Stimulated activated CD8-positive, alpha-beta memory T cell treated with anti-CD3 and anti-CD28 coated beads, Interleukin-7, amount 100 ng/mL, for 1 hour (primary cell): ENCODE measurements around the gene ADAM12.

Experiments
- DNase-seq, 2 donors: peaks; one replicate each; pipeline ENCODE4 v3.0.0-alpha.2; 2020; ENCODE audit warnings: low read depth in 2 of 2

ADAM12 gene

DNA sequence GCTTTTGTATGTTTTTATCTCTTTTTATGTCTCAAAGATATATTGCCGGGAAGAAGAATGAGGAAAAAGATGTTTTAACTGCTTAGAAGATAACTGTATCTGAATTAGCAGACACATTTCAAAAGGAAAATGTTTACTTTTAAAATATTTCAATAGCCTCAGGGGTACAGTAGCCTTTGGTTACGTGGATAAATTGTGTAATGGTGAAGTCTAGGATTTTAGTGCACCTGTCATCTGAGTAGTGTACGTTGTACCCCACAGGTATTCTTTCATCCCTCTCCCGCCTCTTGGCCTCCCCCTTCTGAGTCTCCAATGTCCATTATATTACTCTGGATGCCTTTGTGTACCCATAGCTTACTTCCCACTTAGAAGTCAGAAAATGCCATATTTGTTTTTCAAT lies 269.8 kb downstream of the ADAM12 start:
- DNase-seq: no peak

- DNase-seq: no peak
Observed at GRCh38 chr10:126117196-126117595, 271.1 kb downstream of the ADAM12 start.

DNA sequence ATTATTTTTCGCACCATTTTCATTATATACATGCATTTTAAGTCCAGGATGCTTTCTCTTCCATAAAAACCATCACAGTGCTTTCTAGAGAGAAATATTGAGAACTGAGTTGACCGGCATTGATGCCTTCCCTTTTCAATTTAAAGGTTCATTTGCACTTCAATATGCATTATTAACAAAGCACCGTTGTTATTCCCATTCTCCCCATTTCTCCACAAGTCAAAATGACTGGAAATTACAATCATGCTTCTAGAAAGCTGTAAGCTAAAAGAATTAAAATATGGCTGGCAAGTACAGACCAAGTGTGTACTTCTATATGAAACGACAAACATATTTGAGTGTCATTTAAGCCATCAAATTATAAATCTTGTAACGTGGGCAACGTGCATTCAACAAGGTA lies 272.4 kb downstream of the ADAM12 start:
- DNase-seq: no peak

DNA sequence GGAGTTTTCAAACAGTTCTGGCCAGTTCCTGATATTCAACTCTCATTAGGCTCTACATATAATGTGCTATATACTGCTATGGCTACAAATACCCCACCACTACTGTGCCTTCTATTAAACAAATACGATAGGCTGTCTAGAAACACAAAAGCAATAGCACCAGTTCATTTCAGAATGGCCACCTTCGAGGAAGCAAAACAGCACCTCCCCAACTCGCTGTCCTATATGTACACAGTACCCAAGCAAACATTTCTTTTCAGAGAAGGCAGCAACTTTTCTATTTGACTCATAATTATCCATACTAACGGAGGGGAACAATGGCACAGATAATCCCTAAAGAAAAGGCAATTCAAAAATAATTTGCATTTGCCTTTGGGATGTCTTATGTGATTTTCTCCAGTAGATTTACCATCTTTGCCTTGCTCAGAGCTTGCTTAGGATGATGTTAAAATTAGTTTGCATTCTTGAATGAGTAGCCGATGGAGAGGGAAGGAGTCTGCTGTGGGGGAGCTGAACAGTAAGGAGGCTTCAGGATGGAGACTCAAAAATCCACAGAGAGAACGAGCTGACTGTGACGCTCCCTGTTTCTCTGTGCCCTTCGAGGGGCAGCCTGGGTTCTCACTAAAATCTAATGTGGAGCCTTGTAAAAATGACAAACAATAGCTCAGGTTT lies 273.3 kb downstream of the ADAM12 start:
- no peak for DNase-seq

GRCh38 chr10:126111516-126111915 lies 276.8 kb downstream of the ADAM12 start:
- DNase-seq: no peak

DNA sequence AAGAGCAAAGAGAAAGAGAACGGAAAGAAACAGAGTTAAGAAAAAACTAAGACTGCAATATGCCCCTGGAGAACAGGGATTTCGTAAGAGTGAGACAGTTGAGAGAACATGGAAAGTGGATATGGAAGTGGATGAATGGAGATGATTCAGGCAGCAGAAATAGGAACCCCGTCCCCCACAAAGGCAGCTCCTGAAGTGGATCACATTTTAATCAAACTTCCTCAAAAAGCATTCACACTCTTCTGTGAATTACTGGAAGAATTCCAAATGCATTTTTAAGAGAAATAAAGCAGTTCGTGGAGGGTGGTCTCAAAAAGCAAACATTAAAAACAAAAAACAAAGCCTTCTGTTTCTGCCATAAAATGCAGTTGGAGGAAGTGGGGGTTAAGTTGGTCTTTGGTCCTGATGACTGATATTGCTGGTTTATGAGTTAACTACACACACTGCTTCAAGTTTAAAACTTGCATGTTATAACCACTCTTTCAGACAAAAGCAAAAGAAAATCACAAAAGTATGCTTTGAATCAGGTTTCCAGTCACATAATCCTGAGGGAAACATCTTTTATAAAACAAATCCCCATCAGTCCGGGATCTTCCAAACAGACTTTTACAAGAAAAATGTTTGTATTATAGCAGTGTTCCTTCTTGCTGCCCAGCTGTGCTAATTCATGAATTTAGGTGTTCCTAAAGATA lies 277.6 kb downstream of the ADAM12 start:
- DNase-seq: no peak

GRCh38 chr10:126109893-126110292 lies 278.4 kb downstream of the ADAM12 start:
- no peak for DNase-seq

GRCh38 chr10:126108693-126109092 lies 279.6 kb downstream of the ADAM12 start:
- DNase-seq: no peak

GRCh38 chr10:126104767-126105166 lies 283.5 kb downstream of the ADAM12 start:
- DNase-seq: no peak

DNA sequence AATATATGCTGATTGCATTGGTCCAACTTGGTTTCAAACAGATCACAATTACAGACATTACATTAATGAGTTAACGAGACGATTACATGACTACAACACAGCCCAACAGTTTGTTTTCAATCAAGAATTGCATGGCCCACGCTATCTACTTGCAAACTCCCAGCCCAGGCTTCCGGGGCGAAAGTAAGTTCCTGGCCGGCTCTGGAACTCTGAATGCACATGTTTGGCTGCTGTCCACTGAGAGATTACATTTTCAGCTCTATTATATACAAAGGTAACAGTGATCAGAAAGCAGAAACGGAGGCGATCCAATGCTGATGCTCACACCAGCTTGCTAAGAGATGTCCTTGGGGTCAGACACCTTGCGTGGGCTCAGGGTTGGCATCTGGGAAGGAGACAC lies 285.6 kb downstream of the ADAM12 start:
- DNase-seq: no peak

DNA sequence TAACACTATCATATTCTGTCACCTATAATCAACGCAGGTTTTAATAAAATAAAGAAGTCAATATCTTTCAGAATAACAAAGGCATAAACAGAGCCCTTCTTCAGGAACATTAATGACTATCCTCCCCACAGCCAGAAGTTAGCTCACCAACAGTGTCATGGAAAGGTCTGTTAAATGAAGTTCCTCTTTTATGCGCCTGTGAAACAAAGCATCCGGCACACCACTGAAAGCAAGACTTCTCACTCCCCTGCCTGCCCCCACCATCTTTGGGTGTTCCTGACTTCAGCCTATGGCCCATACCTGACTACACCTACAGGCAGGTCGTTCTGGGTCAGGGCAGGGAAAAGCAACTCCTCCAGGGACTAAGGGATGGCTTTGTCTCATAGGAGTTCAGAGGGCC lies 286.5 kb downstream of the ADAM12 start:
- no peak for DNase-seq

- no peak for DNase-seq
Observed at GRCh38 chr10:126101325-126101724, 287.0 kb downstream of the ADAM12 start.

- DNase-seq: no peak
Observed at GRCh38 chr10:126099366-126099765, 288.9 kb downstream of the ADAM12 start.

GRCh38 chr10:126098226-126098581 lies 290.1 kb downstream of the ADAM12 start:
- DNase-seq: no peak

- DNase-seq: no peak
Observed at GRCh38 chr10:126097558-126098225, 290.6 kb downstream of the ADAM12 start.

DNA sequence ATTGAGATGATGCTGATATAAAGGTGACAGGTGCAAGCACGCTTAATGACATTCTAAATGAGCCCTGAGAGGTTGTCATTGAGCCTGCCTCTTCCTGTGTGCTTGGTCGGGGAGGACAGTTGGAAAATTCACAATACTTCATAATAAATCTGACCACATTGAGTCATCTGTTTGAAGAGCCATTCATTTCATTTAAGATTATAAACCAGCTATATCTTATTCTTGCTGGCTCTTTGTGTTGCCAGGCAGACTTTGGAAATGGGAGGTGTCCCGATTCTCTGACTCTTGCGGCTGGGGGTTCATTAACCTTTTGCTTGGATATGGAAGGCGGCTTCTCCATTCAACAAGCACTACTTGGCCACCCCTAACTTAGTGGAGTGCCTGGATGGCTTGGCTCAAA lies 293.7 kb downstream of the ADAM12 start:
- DNase-seq: no peak

DNA sequence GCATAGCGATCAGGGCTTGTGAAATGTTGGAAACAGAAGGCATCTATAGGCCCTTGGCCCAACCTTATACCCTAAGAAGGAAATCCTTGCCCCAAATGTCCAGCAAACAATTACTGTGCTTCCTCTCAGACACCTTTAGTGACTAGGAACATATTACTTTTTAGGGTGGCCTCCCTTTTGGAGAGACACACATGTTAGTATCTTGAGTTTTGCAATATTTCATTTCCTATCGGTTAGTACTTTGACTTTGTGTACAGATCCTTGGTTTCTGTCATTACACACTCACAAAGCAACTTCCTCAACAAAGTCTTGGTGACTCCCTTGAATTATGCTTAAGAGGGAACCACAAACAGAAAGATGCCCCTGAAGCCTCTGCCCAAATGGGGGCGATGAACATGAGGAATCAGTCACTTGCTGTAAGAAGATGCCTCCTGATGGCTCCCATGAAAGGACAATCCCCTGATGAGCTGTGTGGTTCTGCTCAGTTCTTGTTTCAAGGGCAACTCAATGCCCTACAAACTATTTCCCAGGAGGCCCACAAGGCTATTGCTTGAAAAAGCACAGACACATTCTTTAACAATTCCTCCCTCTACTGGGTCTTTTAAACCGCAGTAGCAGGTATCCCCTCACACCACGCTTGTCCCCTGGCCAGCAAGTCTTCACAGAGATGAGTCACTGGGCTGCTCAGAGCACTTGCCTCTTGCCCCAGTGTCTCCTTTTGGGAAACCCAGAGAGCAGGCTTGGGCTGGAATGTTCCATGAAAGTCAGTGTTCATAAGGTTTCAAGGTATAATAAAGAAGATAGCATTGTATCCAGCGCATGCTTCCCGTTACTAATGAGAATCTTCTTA lies 295.7 kb downstream of the ADAM12 start:
- DNase-seq: no peak

GRCh38 chr10:126090911-126091728 lies 297.2 kb downstream of the ADAM12 start:
- DNase-seq: no peak

DNA sequence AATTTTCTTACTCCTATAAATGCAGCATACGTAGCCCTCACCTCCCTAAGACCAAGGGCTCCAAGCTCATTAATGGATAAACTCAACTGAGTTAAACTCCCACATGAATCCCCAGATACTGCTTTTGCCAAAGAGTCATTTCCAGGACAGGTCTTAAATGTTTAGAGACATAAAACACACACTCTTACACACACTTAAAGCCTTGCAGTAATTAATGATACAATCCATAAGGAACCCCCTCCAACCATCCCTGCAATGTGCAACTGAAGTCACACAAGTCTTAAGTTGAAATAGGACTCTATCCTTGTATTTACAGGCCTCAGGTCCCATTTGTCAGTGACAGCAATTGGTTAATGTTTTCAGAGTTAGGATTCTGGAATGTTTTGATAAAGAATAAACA lies 297.8 kb downstream of the ADAM12 start:
- no peak for DNase-seq

- DNase-seq: no peak
Observed at GRCh38 chr10:126087796-126088505, 300.3 kb downstream of the ADAM12 start.
